Frontal cortex (tissue), 4 donors: Measurements from ENCODE around the gene CHST8. TPM values are rescaled to one million over a fixed set of nuclear protein-coding genes. Genes with fewer than 3 reads are reported as not detected.

Experiments
- DNase-seq, 2 donors: peaks; one replicate each; pipeline ENCODE4 v3.0.0; 2012; ENCODE audit warnings: low spot score in 2 of 2
- FAIRE-seq: peaks from 2 replicates; lab custom pipeline; 2012; peaks lifted over from hg19 to GRCh38; lab: Jason Lieb, UNC
- total RNA-seq: library from RNA; depleted of rRNA; stranded (reverse); fragments of >200 nt; gene quantifications from one replicate; pipeline ENCODE4 v1.2.3, GENCODE V29; 2014
- donor health status: control.
- donor health status: control.
- donor health status: control.

CHST8 gene
- total RNA-seq, 1 donor from 2014 or later, result 5.3 TPM

DNA sequence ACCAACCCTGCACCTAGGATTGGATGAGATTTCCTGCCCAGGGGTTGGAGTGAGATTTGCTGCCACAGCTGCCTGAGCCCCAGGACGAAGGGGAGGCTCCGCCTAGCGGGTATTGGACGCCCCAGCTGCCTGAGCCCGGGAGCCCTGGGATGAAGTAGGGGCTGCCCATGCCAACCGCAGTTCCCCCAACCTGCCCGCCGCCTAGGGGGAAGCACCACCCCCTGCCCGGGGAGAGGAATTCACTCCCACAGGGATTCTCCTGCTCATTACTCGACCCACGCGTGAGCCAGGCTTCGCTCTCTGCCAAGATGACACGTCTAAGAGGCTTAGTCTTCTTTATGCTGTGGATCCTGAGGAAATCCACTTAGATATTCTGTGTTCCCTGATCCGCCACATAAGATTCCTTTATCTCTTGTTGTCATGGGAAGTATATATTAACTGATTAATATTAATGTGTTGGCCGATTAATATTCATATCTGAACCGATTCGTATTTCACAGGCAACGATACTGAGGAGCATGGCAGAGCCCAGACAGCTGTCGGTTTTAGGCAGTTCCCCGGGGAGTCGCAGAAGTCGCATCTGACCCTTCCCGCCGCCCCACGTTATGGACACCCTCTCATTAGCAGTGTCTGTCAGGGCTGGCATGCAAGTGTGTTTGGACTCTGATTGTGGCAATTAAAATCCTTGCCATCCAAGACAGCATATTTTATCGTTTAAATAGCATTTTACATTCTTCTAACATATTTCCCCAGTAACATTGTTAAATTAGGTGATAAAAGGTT, 130.5 kb downstream of the CHST8 start:
- FAIRE-seq (no peak), DNase-seq (no peak)

- DNase-seq, result no peak
- FAIRE-seq, result no peak
Observed at GRCh38 chr19:33752945-33753344, 131.2 kb downstream of the CHST8 start.

- DNase-seq, result no peak
- FAIRE-seq, result no peak
Observed at GRCh38 chr19:33754361-33754760, 132.6 kb downstream of the CHST8 start.

GRCh38 chr19:33755099-33756035, 133.6 kb downstream of the CHST8 start:
- DNase-seq (no peak), FAIRE-seq (no peak)

DNA sequence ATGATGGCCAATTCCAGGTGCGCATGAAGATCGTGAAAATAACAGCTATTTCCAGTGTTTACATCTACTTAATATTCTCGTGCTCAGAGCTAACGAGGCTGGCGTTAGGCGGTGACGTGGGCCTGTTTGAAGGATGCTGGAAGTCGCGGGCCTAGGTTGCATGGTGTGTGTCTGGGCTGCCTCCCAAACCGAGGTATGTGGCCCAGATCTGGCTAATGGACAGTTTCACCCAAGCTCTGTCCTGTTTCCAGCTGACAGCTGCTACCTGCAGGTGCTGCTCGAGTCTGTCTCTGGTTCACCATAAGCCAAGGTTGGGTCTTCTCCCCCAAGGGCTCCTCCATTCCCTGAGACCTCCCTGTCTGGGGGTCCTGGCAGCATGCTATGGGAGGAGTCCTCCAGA, 134.4 kb downstream of the CHST8 start:
- DNase-seq (no peak), FAIRE-seq (no peak)

DNA sequence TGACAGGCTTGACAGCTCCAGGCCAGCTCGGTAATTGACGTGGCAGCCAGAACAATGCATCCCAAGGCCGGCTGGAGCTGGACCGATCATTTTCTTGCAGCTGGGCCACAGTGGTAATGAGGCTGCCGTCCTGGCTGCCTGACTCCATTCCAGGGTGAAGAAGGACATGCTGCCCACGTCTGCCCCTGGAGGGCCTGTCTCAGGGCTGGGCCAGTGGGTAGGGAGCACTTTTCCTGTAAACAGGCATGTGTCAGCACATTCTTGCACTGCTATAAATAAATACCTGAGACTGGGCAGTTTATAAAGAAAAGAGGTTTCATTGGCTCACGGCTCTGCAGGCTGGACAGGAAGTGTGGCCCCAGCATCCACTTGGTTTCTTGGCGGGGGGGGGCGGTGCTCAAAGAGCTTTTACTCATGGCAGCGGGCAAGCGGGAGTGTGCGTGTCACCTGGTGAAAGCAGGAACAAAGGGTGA, 136.8 kb downstream of the CHST8 start:
- FAIRE-seq (no peak), DNase-seq (no peak)

GRCh38 chr19:33759356-33759755, 137.6 kb downstream of the CHST8 start:
- FAIRE-seq, result no peak
- no peak for DNase-seq

- DNase-seq, result no peak
- FAIRE-seq, result no peak
Observed at GRCh38 chr19:33763633-33764371, 142.0 kb downstream of the CHST8 start.

GRCh38 chr19:33766623-33767022, 144.9 kb downstream of the CHST8 start:
- DNase-seq, result no peak
- no peak for FAIRE-seq

DNA sequence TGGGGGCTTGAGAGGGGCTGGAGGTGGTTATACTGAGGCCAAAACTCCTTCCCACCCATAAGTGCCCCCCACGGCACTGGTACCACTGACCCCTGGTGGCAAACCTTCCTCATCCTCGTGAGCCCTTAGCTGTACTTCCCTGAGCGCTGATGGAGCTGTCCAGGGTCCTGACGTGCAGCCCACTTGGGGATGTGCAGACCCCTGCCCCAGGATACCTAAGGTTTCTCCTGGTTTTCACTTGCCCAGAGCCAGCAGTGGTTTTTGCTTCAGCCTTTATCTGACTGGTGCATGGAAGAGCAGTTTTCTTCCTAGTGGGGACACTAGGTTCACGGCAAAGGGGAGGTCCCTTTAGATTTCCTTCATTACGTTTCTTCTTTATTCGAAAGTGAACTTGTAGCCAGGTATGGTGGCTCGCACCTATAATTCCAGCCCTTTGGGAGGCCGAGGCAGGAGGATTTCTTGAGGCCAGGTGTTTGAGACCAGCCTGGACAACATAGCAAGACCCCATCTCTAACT, 146.2 kb downstream of the CHST8 start:
- FAIRE-seq (no peak), DNase-seq (no peak)

DNA sequence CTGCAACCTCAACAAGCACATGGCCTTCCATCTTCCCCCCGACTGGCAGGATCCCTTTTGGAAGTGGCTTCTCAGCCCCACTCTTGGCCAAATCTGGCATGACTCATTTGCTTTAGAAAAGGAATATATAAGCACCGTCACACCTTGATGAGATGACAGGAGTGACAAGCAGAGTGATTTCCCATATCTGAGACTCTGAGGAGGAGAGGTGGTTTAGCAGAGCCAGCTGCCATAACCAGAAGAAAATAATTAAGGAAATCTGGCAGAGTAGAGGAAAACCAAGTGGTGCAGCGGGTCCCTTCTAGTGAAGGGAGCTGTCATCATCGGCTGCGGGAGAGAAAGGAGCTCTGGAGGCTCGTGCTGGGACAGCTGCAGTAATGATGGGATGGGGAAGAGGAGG, 147.5 kb downstream of the CHST8 start:
- FAIRE-seq, result no peak
- no peak for DNase-seq

- no peak for FAIRE-seq
- no peak for DNase-seq
Observed at GRCh38 chr19:33770107-33770506, 148.4 kb downstream of the CHST8 start.

DNA sequence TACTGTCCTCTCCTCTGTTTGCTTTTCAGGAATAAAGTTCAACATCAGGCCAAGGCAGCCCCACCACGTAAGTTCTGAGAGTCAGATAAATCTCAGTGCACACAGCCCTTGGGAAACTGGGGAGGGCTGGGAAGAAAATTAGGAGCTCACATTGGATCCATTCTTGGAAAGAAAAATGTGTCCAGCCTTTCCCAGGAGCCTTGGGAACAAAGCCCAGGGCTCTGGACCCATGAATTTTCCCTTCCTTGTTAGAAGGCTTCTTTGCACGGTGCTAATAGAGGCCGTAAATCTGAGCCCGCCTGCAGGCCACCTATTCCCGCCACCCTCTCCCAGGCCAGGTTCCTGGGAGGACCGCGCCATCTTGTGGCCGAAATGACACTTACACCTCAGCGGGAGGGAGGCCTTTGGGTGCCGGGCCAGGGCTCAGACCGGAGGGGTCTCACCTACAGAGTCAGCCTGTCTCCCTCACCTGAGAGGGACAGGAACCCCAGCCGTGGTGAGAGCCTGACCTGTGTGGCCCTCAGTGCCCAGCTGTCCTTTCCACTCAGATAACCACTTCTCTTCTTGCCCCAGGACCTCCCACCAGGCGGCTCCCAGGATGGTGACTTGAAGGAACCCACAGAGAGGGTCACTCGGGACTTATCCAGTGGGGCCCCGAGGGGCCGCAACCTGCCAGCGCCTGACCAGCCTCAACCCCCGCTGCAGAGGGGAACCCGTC, 149.8 kb downstream of the CHST8 start:
- FAIRE-seq (no peak), DNase-seq (peak; percentile 73 to 83)

GRCh38 chr19:33772102-33772857, 150.5 kb downstream of the CHST8 start:
- DNase-seq (no peak), FAIRE-seq (no peak)

GRCh38 chr19:33772858-33773180, 151.1 kb downstream of the CHST8 start:
- DNase-seq (no peak), FAIRE-seq (no peak)

DNA sequence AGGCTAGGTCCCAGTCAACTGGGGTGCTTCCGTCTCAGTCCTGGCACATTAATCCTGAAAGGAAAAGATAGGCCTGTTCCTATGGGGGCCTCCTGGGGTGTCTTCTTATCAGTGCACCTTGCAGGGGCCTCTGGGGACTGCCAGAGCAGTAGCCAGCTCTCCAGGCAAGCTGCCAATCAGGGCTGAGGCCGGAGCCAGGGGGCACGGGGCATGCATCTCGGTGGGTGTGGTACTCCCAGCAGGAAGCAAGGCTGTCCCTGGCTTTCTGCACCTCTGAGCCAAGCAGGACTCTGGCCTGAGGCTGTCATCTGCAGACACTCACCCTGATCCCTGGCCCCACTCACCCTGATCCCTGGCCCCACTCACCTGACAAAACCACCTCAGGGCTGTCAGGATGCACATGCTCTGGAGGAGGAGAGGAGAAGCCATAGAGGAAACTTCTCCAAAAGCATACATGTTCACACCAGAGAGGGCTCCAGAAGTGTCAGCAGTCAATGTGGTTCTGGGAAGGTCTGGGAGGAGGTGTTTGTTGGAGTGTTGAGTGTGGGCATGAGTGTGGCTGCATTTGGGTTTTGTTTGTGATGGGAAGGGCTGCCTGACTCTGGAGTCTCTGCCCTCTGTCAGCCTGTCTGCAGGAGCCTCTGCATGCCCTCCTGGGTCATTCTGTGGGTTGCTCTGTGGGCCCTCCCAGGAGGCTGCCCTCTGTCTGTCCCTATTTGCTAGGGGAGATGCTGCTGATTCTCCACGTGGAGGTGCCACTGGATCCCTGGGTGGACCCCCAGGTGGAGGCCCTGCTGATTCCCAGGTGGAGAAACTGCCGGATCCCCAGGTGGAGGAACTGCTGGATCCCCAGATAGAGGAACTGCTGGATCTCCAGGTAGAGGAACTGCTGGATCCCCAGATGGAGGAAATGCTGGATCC, 152.2 kb downstream of the CHST8 start:
- DNase-seq (no peak), FAIRE-seq (no peak)

- no peak for DNase-seq
- FAIRE-seq, result no peak
Observed at GRCh38 chr19:33774751-33775150, 153.0 kb downstream of the CHST8 start.
